Measurements from ENCODE around the gene SH2D4B.

SH2D4B gene

GRCh38 chr10:80632742-80633141, 95.0 kb downstream of the SH2D4B start:
- ChIA-PET CTCF (interaction anchor here (1.2 kb wide), 1 partner anchor 30 kb away, joined by 3 read pairs; no protein-coding TSS in a partner anchor), POLR2A (no interaction called here)
- no peak for TF ChIP-seq CTCF (IDR thresholded peaks at IDR 0.05; ENCODE audit: control extremely low read depth, extremely low read depth, low read depth, missing control alignments)
- no peak for DNase-seq (ENCODE audit: extremely low spot score)

- no peak for DNase-seq (ENCODE audit: extremely low spot score)
- no peak for TF ChIP-seq CTCF (IDR thresholded peaks at IDR 0.05; ENCODE audit: control extremely low read depth, extremely low read depth, low read depth, missing control alignments)
- ChIA-PET POLR2A (no interaction called here), CTCF (interaction anchor here (0.7 to 1.4 kb wide), 3 partner anchors 12 to 66 kb away, joined by 3 to 6 read pairs (median 3); no protein-coding TSS in a partner anchor)
Measured at GRCh38 chr10:80633383-80633860, 95.7 kb downstream of the SH2D4B start.

GRCh38 chr10:80633910-80634309, 96.2 kb downstream of the SH2D4B start:
- POLR2A ChIA-PET, result no interaction called here
- no peak for TF ChIP-seq CTCF (IDR thresholded peaks at IDR 0.05; ENCODE audit: control extremely low read depth, extremely low read depth, low read depth, missing control alignments)
- DNase-seq (ENCODE audit: extremely low spot score), result no peak
- CTCF ChIA-PET, result interaction anchor here (0.7 to 1.4 kb wide), 2 partner anchors 12 to 66 kb away, joined by 3 to 6 read pairs; no protein-coding TSS in a partner anchor

- DNase-seq (ENCODE audit: extremely low spot score), result no peak
- POLR2A ChIA-PET, result no interaction called here
- CTCF ChIA-PET, result interaction anchor here (0.6 kb wide), 1 partner anchor 137 kb away, joined by 3 read pairs; no protein-coding TSS in a partner anchor
- no peak for TF ChIP-seq CTCF (IDR thresholded peaks at IDR 0.05; ENCODE audit: control extremely low read depth, extremely low read depth, low read depth, missing control alignments)
Measured at GRCh38 chr10:80642661-80643060, 105.0 kb downstream of the SH2D4B start.

GRCh38 chr10:80646366-80646765, 108.7 kb downstream of the SH2D4B start:
- CTCF ChIA-PET, result interaction anchor here (1.2 to 3.3 kb wide), 4 partner anchors 12 to 47 kb away, joined by 5 to 10 read pairs (median 6); no protein-coding TSS in a partner anchor
- DNase-seq (ENCODE audit: extremely low spot score), result no peak
- POLR2A ChIA-PET, result no interaction called here
- TF ChIP-seq CTCF (IDR thresholded peaks at IDR 0.05; ENCODE audit: control extremely low read depth, extremely low read depth, low read depth, missing control alignments), result no peak

GRCh38 chr10:80647173-80647833, 109.6 kb downstream of the SH2D4B start:
- no peak for TF ChIP-seq CTCF (IDR thresholded peaks at IDR 0.05; ENCODE audit: control extremely low read depth, extremely low read depth, low read depth, missing control alignments)
- POLR2A ChIA-PET, result no interaction called here
- CTCF ChIA-PET, result interaction anchor here (0.9 to 2.0 kb wide), 3 partner anchors 14 to 48 kb away, joined by 3 to 5 read pairs (median 5); no protein-coding TSS in a partner anchor
- no peak for DNase-seq (ENCODE audit: extremely low spot score)

Data from GM10248 (cell line).